ENCODE data around the gene TWIST2. TPM values are rescaled to one million over a fixed set of nuclear protein-coding genes. Genes with fewer than 3 reads are reported as not detected.

The TWIST2 gene
- total and polyA plus RNA-seq, 9 of the 15 experiments (the other 6 are each of a cell fraction or from before 2014, with no cell fraction given), result not detected

GRCh38 chr2:238914648-238915015 is 66.7 kb downstream of the TWIST2 start (continued):
- TF ChIP-seq SAP30 (IDR thresholded peaks at IDR 0.05; ENCODE audit: borderline replicate concordance, insufficient read depth, low read depth, low read length, poor library complexity, severe bottlenecking) (no peak), KLF1 (tag; IDR thresholded peaks at IDR 0.05) (no peak), ARNT (IDR thresholded peaks at IDR 0.05) (no peak), ZHX1 (conservative IDR thresholded peaks at IDR 0.05; ENCODE audit: low read length) (no peak), RUNX1 (IDR thresholded peaks at IDR 0.05; ENCODE audit: low read depth) (no peak), ZNF24 (IDR thresholded peaks at IDR 0.05) (no peak), ID3 (CRISPR knock-in tag; IDR thresholded peaks at IDR 0.05) (no peak), ID3 (tag; IDR thresholded peaks at IDR 0.05) (no peak), ZBTB8A (IDR thresholded peaks at IDR 0.05; ENCODE audit: partially characterized antibody) (no peak), MLX (CRISPR knock-in tag; conservative IDR thresholded peaks at IDR 0.05) (no peak), TAF7 (tag; IDR thresholded peaks at IDR 0.05) (no peak), TFAP4 (CRISPR knock-in tag; IDR thresholded peaks at IDR 0.05; ENCODE audit: borderline replicate concordance) (no peak)

Data from K562 (cell line).